Stimulated activated CD4-positive, alpha-beta T cell treated with anti-CD3 and anti-CD28 coated beads, Interleukin-1b, Interleukin-23, amount 100 ng/mL, for 4 hours (primary cell): ENCODE results near the gene S100A9.

Source experiments
- DNase-seq, 2 donors: peaks; one replicate each; pipeline ENCODE4 v3.0.0-alpha.2; 2020; ENCODE audit warnings: low read depth in 2 of 2

S100A9 gene

GRCh38 chr1:153360592-153361479, 3.2 kb downstream of the S100A9 start:
- no peak for DNase-seq

GRCh38 chr1:153361480-153362109, 3.9 kb downstream of the S100A9 start:
- DNase-seq = no peak

GRCh38 chr1:153362187-153362775, 4.6 kb downstream of the S100A9 start:
- DNase-seq = no peak

- DNase-seq = no peak
Observed at GRCh38 chr1:153363641-153364040, 6.0 kb downstream of the S100A9 start.

- no peak for DNase-seq
Observed at GRCh38 chr1:153364156-153364555, 6.5 kb downstream of the S100A9 start.

- DNase-seq = no peak
Observed at GRCh38 chr1:153364766-153365666, 7.4 kb downstream of the S100A9 start.

GRCh38 chr1:153365696-153366095, 8.0 kb downstream of the S100A9 start:
- DNase-seq = no peak

GRCh38 chr1:153366261-153366660, 8.6 kb downstream of the S100A9 start:
- no peak for DNase-seq

GRCh38 chr1:153367090-153367489, 9.4 kb downstream of the S100A9 start:
- DNase-seq = no peak

- no peak for DNase-seq
Observed at GRCh38 chr1:153368495-153368894, 10.8 kb downstream of the S100A9 start.

- DNase-seq = no peak
Observed at GRCh38 chr1:153370146-153370545, 12.5 kb downstream of the S100A9 start.

GRCh38 chr1:153371231-153371630, 13.6 kb downstream of the S100A9 start:
- DNase-seq = no peak

GRCh38 chr1:153372571-153372970, 14.9 kb downstream of the S100A9 start:
- DNase-seq = no peak

- no peak for DNase-seq
Observed at GRCh38 chr1:153374071-153374470, 16.4 kb downstream of the S100A9 start.

- no peak for DNase-seq
Observed at GRCh38 chr1:153375511-153375910, 17.9 kb downstream of the S100A9 start, which contains the start of gene S100A12. Gene S100A12, minus strand, starts transcription at chr1:153375621. Its CDS starts 1,029 bp downstream, at chr1:153374592.

GRCh38 chr1:153379591-153379990, 21.9 kb downstream of the S100A9 start:
- DNase-seq = no peak

GRCh38 chr1:153380711-153381110, 23.1 kb downstream of the S100A9 start:
- no peak for DNase-seq

GRCh38 chr1:153384958-153385580, 27.4 kb downstream of the S100A9 start:
- DNase-seq = no peak

- no peak for DNase-seq
Observed at GRCh38 chr1:153386500-153386901, 28.8 kb downstream of the S100A9 start.

GRCh38 chr1:153387001-153387400, 29.3 kb downstream of the S100A9 start:
- no peak for DNase-seq

GRCh38 chr1:153387785-153388184, 30.1 kb downstream of the S100A9 start:
- no peak for DNase-seq
